NCI-H1092 treated with DMSO at 0.1 percent for 48 hours (cell line): ENCODE data around the gene SPOP.

ENCODE experiments used
- DNase-seq: peaks from one replicate; lab custom pipeline; 2025; lab: John Stamatoyannopoulos, UW

SPOP gene

GRCh38 chr17:49583889-49584288 lies 94.0 kb downstream of the SPOP start:
- no peak for DNase-seq

GRCh38 chr17:49583226-49583625 lies 94.7 kb downstream of the SPOP start:
- DNase-seq: no peak

GRCh38 chr17:49582789-49583188 lies 95.1 kb downstream of the SPOP start:
- no peak for DNase-seq

- no peak for DNase-seq
Observed at GRCh38 chr17:49582055-49582722, 95.7 kb downstream of the SPOP start.

- no peak for DNase-seq
Observed at GRCh38 chr17:49581648-49581998, 96.3 kb downstream of the SPOP start.

- no peak for DNase-seq
Observed at GRCh38 chr17:49580981-49581647, 96.8 kb downstream of the SPOP start.

DNA sequence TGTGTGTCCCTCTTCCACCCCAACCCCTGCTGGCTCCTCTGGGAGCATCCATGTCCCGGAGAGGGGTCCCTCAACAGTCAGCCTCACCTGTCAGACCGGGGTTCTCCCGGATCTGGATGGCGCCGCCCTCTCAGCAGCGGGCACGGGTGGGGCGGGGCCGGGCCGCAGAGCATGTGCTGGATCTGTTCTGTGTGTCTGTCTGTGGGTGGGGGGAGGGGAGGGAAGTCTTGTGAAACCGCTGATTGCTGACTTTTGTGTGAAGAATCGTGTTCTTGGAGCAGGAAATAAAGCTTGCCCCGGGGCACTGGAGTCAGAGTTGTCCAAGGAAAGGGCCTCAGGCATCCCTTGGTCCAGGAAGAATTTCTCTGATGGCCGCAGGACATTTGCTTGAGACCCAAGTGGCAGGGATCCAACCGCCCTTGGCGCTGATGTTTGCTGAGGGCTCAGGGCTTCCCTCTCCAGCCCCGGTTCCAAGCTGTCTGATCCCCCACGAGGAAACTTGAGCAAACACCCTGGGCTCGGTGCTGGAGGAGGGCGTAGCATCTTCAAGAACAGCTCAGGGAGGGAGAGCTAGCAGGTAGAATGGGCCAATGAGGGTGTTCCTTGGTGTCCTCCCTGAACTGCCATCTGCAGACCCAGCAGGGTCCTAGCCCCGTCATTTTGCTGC lies 97.7 kb downstream of the SPOP start:
- no peak for DNase-seq

GRCh38 chr17:49579522-49579921 lies 98.4 kb downstream of the SPOP start:
- DNase-seq: no peak

DNA sequence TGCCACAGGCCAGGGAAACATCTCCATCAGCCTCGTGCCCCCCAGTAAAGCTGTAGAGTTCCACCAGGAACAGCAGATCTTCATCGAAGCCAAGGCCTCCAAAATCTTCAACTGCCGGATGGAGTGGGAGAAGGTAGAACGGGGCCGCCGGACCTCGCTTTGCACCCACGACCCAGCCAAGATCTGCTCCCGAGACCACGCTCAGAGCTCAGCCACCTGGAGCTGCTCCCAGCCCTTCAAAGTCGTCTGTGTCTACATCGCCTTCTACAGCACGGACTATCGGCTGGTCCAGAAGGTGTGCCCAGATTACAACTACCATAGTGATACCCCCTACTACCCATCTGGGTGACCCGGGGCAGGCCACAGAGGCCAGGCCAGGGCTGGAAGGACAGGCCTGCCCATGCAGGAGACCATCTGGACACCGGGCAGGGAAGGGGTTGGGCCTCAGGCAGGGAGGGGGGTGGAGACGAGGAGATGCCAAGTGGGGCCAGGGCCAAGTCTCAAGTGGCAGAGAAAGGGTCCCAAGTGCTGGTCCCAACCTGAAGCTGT lies 98.9 kb downstream of the SPOP start:
- DNase-seq: no peak

DNA sequence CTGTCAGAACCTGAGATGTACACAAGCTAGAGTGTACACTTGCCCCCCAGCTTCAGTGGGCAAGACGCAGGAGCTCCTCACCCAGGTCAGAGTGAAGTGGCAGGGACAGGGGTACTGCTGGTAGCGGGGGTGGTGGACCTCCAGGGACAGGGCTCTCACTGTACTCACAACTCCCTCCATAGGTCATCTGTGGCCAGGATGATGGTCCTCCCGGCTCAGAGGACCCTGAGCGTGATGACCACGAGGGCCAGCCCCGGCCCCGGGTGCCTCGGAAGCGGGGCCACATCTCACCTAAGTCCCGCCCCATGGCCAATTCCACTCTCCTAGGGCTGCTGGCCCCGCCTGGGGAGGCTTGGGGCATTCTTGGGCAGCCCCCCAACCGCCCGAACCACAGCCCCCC lies 99.5 kb downstream of the SPOP start:
- no peak for DNase-seq

DNA sequence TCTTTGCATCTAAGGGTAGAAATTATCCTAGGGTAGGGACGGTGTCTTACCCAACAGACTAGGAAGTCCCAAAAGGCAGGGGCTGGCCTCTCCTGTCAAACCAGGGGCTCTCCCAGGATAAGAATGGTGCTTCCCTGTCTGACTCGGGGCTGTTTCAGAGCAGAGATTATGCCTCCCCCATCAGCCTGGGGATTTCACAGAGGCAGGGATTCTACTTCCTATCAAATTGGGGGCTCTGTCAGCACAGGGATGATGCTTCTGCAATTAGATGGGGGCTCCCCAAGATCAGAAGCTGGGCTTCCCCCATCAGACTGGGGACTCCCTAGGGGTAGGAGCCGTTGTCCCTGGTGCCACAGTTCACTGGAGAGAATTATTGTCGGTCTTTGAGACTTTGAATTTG lies 99.9 kb downstream of the SPOP start:
- no peak for DNase-seq

GRCh38 chr17:49577650-49577934 lies 100.3 kb downstream of the SPOP start:
- no peak for DNase-seq

GRCh38 chr17:49576917-49577649 lies 100.8 kb downstream of the SPOP start:
- no peak for DNase-seq

DNA sequence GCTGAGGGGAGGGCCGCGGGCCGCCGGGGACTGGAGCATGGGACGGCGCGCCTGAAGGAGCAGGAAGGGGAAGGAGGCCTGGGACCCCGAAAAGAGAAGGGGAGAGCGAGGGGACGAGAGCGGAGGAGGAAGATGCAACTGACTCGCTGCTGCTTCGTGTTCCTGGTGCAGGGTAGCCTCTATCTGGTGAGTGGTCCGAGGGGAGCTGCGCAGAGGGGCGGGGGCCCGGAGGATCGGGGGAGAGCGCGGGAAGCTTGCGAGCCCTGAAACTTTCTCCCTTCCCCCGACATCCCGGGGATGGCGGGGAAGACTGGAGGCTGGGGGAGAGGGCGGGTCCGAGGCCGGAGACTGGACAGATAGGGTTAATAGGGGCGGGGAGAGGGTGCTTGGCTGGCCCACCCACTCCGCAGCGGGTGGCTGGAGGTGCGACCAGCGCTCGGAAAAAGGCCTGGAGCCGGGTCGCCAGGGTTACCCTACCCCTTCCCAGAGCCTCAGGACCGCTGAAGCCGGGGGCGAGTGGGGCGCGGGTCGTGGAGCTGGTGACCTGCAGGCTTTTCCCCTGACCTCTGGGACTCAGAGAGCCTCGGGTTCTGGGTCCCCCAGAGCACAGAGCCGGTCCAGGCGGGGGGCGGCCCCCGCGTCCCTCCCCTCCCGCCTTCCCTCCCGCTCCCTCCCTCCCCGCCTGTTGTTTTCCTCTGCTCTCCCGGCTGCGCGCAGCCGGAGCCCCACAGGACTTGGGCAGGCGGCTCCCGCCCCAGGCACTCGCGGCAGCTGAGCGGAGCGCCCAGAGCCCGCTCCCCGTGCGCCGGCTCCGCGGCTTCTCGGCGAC lies 101.6 kb downstream of the SPOP start:
- DNase-seq: no peak

DNA sequence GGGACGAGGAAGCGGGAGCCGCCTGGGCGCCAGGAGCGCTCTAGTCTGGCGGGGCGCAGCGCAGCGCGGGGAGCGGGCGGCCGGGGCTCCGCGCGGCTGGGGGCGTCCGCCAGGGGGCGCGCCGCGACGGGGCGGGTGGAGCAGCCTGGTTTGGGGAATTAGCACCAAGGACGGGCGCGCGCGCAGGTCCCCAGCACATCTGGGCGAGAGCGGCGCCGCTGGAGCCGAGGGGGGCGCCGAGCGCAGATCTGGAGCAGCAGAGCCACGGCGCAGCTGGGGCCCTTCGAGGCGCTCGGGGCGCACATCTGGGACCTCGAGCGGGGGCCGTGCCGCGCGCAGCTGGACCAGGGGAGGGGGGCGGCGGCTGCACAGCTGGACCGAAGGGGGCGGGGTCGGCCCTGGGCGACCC lies 102.2 kb downstream of the SPOP start, which contains the start of gene NXPH3:
Gene NXPH3, plus strand, starts transcription at position 193 of the 409 bp plus-strand sequence. CDS start 349 bp downstream, outside the sequence.
- no peak for DNase-seq

DNA sequence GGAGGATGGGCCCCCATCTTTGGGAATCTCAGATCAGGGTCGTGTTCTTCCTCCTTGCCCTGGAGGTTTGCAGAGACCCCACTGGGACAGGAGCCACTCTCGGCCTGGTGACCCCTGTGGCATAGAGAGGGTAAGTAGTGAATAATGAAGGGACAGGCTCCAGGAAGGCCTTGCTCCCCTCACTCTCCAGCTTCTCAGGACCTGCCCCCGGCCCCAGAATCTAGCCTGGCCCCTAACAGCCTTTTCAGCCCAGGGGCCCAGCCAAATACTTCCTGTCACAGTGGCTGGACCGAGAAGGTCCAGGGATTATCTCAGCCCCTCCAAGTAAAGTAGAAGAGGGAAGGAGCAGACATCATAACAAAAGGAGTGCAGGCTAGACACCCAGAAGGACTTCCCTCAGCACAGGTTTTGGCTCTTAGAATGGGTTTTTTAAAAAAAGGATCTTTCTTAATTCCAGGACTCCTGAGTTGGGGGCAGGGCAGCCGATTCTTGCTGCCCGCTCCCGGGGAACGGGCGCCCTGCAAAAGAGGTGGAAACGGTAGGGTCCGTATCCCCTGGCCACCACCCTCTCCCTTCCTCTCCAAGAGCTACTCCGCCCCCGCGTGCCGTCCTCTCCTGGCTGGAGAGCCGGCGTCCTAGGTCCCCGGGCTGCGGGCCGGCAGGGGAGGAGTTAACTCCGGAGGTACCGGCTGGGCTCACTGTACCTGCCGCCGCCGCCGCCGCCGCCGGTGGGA lies 102.8 kb downstream of the SPOP start:
- no peak for DNase-seq

DNA sequence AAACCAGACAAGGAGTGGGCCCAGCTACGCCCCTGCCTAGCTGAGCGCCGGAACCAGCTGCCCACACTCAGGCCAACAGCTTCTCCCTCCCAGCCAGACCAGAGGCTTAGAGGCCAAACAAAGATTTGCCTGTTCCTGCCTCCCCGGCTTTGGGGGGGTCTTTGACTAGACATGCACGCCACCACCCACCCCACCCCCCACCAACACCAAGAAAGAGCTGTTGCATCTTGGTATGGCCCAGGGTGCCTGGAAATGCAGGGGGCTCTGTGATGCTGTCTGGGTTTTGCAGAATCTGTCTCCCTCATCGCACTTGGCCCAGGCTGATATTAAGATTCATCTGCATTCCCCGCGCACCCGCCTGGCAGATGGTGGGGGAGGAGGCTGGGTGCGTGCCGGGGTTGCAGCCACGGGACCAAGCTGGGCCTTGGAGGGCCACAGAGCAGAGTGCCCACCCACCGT lies 103.5 kb downstream of the SPOP start:
- no peak for DNase-seq

- DNase-seq: no peak
Observed at GRCh38 chr17:49573510-49574322, 104.2 kb downstream of the SPOP start.

GRCh38 chr17:49572806-49573420 lies 105.0 kb downstream of the SPOP start:
- DNase-seq: no peak

DNA sequence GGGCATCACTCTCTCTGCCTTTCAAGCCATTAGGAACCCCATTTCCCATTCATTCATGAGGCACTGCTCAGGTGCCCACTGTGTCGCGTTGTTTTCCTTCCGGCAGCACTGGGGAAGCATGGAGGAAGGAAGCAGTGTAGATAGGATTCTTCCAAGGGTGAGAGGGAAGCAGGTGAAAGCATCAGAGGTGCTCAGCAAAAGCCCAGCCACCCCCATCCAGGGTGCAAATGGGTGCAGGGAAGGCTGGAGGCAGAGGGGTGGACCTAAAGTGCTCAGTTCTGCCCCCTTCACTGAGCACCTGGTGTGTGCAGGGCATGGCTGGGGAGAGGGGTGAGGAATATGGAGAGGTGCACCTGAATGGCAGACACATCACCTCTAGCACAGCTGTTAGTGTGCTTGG lies 105.7 kb downstream of the SPOP start:
- DNase-seq: no peak
